ENCODE results near the gene MKI67.

Gene MKI67

DNA sequence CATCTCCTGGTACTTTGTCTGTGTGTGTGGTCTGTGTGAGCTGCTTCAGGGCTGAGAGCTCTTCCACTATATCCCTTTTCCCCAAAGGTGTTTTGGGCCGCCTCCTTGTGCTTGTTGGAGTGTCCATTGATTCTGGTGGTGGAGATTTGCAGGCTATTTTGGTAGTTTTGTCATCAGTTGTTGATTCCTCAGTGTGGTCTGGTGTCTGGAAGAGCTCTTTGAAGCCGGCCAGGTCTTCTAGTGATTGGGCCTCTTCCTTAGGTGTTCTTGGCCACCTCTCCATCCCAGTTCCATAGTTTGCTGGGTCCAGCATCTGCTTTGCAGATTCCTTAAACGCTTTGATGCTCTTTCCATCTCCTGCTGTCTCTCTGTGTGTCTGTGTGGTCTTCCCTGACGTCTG, 20.8 kb downstream of the MKI67 start:
- ATAC-seq (ENCODE audit: low read depth) (no peak), DNase-seq (ENCODE audit: low spot score) (no peak)
- Histone ChIP-seq H3K27me3 (ENCODE audit: insufficient read depth, poor library complexity, severe bottlenecking) (no peaks in the 10 kb centered on the region), H3K4me1 (ENCODE audit: insufficient read depth, poor library complexity, severe bottlenecking) (no peaks in the 10 kb centered on the region), H3K9me3 (ENCODE audit: severe bottlenecking) (no peaks in the 10 kb centered on the region), H3K4me3 (ENCODE audit: severe bottlenecking) (no peak overlapping the region), H3K27ac (ENCODE audit: poor library complexity, severe bottlenecking) (no peak overlapping the region), H3K36me3 (ENCODE audit: low read depth) (peaks cover 100% of the 10 kb centered on the region)
- TF ChIP-seq, protein P1, sequence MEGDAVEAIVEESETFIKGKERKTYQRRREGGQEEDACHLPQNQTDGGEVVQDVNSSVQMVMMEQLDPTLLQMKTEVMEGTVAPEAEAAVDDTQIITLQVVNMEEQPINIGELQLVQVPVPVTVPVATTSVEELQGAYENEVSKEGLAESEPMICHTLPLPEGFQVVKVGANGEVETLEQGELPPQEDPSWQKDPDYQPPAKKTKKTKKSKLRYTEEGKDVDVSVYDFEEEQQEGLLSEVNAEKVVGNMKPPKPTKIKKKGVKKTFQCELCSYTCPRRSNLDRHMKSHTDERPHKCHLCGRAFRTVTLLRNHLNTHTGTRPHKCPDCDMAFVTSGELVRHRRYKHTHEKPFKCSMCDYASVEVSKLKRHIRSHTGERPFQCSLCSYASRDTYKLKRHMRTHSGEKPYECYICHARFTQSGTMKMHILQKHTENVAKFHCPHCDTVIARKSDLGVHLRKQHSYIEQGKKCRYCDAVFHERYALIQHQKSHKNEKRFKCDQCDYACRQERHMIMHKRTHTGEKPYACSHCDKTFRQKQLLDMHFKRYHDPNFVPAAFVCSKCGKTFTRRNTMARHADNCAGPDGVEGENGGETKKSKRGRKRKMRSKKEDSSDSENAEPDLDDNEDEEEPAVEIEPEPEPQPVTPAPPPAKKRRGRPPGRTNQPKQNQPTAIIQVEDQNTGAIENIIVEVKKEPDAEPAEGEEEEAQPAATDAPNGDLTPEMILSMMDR (IDR thresholded peaks at IDR 0.05; ENCODE audit: poor library complexity, severe bottlenecking), result no peak

- H3K27ac ChIP-seq (ENCODE audit: poor library complexity, severe bottlenecking), result no peak overlapping the region
- TF ChIP-seq, protein P1 (IDR thresholded peaks at IDR 0.05; ENCODE audit: poor library complexity, severe bottlenecking), result no peak
- H3K9me3 ChIP-seq (ENCODE audit: severe bottlenecking), result no peaks in the 10 kb centered on the region
- peaks cover 99% of the 10 kb centered on the region for H3K36me3 ChIP-seq (ENCODE audit: low read depth)
- no peak overlapping the region for H3K4me3 ChIP-seq (ENCODE audit: severe bottlenecking)
- no peaks in the 10 kb centered on the region for H3K27me3 ChIP-seq (ENCODE audit: insufficient read depth, poor library complexity, severe bottlenecking)
- DNase-seq (ENCODE audit: low spot score) (no peak), ATAC-seq (ENCODE audit: low read depth) (no peak)
- H3K4me1 ChIP-seq (ENCODE audit: insufficient read depth, poor library complexity, severe bottlenecking), result no peaks in the 10 kb centered on the region
These were observed 23.0 kb downstream of the MKI67 start for GRCh38 chr10:128103229-128103714.

- TF ChIP-seq, protein P1 (IDR thresholded peaks at IDR 0.05; ENCODE audit: poor library complexity, severe bottlenecking), result no peak
- Histone ChIP-seq H3K27ac (ENCODE audit: poor library complexity, severe bottlenecking) (no peak overlapping the region), H3K27me3 (ENCODE audit: insufficient read depth, poor library complexity, severe bottlenecking) (no peaks in the 10 kb centered on the region), H3K4me1 (ENCODE audit: insufficient read depth, poor library complexity, severe bottlenecking) (no peaks in the 10 kb centered on the region), H3K4me3 (ENCODE audit: severe bottlenecking) (no peak overlapping the region), H3K36me3 (ENCODE audit: low read depth) (peaks cover 99% of the 10 kb centered on the region), H3K9me3 (ENCODE audit: severe bottlenecking) (no peaks in the 10 kb centered on the region)
- ATAC-seq (ENCODE audit: low read depth), result no peak
- DNase-seq (ENCODE audit: low spot score), result no peak
These were observed 23.6 kb downstream of the MKI67 start for GRCh38 chr10:128102480-128103228.

- Histone ChIP-seq H3K4me1 (ENCODE audit: insufficient read depth, poor library complexity, severe bottlenecking) (no peaks in the 10 kb centered on the region), H3K27ac (ENCODE audit: poor library complexity, severe bottlenecking) (no peak overlapping the region), H3K36me3 (ENCODE audit: low read depth) (peaks cover 99% of the 10 kb centered on the region), H3K9me3 (ENCODE audit: severe bottlenecking) (no peaks in the 10 kb centered on the region), H3K27me3 (ENCODE audit: insufficient read depth, poor library complexity, severe bottlenecking) (no peaks in the 10 kb centered on the region), H3K4me3 (ENCODE audit: severe bottlenecking) (no peak overlapping the region)
- ATAC-seq (ENCODE audit: low read depth) (no peak), DNase-seq (ENCODE audit: low spot score) (no peak)
- TF ChIP-seq, protein P1 (IDR thresholded peaks at IDR 0.05; ENCODE audit: poor library complexity, severe bottlenecking), result no peak
These were observed 24.3 kb downstream of the MKI67 start for GRCh38 chr10:128101901-128102300.

GRCh38 chr10:128099901-128100300, 26.3 kb downstream of the MKI67 start:
- Histone ChIP-seq H3K36me3 (ENCODE audit: low read depth) (peaks cover 82% of the 10 kb centered on the region), H3K27me3 (ENCODE audit: insufficient read depth, poor library complexity, severe bottlenecking) (no peaks in the 10 kb centered on the region), H3K27ac (ENCODE audit: poor library complexity, severe bottlenecking) (no peak overlapping the region), H3K9me3 (ENCODE audit: severe bottlenecking) (no peaks in the 10 kb centered on the region), H3K4me3 (ENCODE audit: severe bottlenecking) (no peak overlapping the region), H3K4me1 (ENCODE audit: insufficient read depth, poor library complexity, severe bottlenecking) (no peaks in the 10 kb centered on the region)
- TF ChIP-seq, protein P1 (IDR thresholded peaks at IDR 0.05; ENCODE audit: poor library complexity, severe bottlenecking), result no peak
- DNase-seq (ENCODE audit: low spot score), result no peak
- no peak for ATAC-seq (ENCODE audit: low read depth)
